ENCODE data around the gene CACNB3. TPM values are rescaled to one million over a fixed set of nuclear protein-coding genes. Genes with fewer than 3 reads are reported as not detected.

Gene CACNB3
- total and polyA plus RNA-seq, 9 of the 15 experiments (the other 6 are each of a cell fraction or from before 2014, with no cell fraction given): 0.24 to 2.0 (median 1.5) TPM

DNA sequence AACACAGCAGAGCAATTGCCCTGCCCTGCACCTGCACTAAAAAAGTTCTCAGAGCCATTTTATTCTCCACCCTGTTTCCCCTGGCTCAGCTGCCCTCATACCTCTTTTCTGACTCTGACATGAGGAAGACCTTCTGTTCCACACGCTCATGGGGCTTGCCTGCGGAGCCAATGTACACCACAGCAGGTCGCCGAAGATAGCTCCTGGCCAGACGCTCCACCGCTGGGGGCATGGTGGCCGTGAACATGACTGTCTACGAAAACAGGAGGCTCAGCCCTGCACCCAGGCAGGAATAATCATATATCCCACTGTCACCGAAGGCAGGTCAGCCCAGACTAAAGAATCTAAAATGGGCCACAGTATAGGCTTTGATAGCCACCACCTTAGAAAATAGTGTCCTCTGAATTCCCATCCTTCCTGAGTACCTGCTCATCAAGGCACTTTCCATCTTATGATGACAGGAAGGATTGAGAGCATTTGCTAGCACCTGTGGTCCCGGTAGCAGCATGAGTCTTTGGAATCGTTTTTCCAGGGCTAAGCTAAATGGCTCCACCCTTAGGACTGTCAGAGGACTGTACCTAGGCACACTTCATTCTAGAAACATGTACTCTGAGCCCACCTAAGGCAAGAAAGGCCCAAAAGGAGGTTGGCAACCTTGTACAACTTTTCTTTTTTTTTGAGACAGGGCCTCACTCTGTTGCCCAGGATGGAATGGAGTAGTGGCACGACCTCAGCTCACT, 14.2 kb downstream of the CACNB3 start:
- Histone ChIP-seq H3K27me3 (ENCODE audit: control insufficient read depth in 2 of 2, insufficient read depth in 2 of 2, low read length in 2 of 2) (no peaks in the 10 kb centered on the region), H3K9ac (ENCODE audit: insufficient read depth in 1 of 2, low read depth in 2 of 2, low read length in 2 of 2) (no peak overlapping the region), H3K79me2 (ENCODE audit: control insufficient read depth, insufficient read depth, low read length) (no peaks in the 10 kb centered on the region), H3K9me1 (ENCODE audit: control insufficient read depth, insufficient read depth, low read length) (peaks cover 2% of the 10 kb centered on the region), H2AFZ (ENCODE audit: low read depth, low read length) (no peak overlapping the region), H3K9me3 (replicated peaks; ENCODE audit: control insufficient read depth, insufficient read depth, low read depth, low read length) (no peaks in the 10 kb centered on the region), H3K4me3 (no peak overlapping the region), H3K36me3 (ENCODE audit: control insufficient read depth, insufficient read depth, low read length) (peaks cover 89% of the 10 kb centered on the region), H3K4me2 (ENCODE audit: insufficient read depth, low read length) (no peak overlapping the region), H3K27ac (ENCODE audit: extremely low read depth, low read depth, low read length) (no peak overlapping the region), H4K20me1 (replicated peaks; ENCODE audit: control insufficient read depth, insufficient read depth, low read length) (0 out of 2 replicates have a peak, but pooled peaks cover 15% of the 10 kb centered on the region), H3K4me1 (replicated peaks in 1 of 2; ENCODE audit: control insufficient read depth in 2 of 2, insufficient read depth in 2 of 2, low read length in 2 of 2) (peaks cover 0 to 4% of the 10 kb centered on the region in 2 experiments; a peak in 1 of 5 replicates)
- POLR2A ChIA-PET: interaction anchor here (0.6 to 2.3 kb wide), 7 partner anchors 10 to 1004 kb away, joined by 3 to 6 read pairs (median 3); no protein-coding TSS in a partner anchor
- ATAC-seq (no peak), DNase-seq (ENCODE audit: extremely low read depth in 1 of 4, low spot score in 3 of 4) (peak in 2 of 4 experiments; percentile 50 to 51), FAIRE-seq (no peak)
- BruUV-seq (replicated peaks): no TSS peak
- intact Hi-C loops (cut with micrococcal nuclease) (no loop called here), in situ Hi-C loops (cut with MboI) (no loop called here)
- WGBS (ENCODE audit: insufficient coverage, low coverage, missing lambda C conversion rate): 91% methylated on average over 12 of the region's 12 CpGs
- CTCF ChIA-PET (ENCODE audit: low intra/inter-chr PET ratio): no interaction called here
- TF ChIP-seq BRF1 (IDR thresholded peaks at IDR 0.05; ENCODE audit: borderline replicate concordance, extremely low read depth, insufficient read length): no peak
- no peak for TF ChIP-seq ESRRB (CRISPR knock-in tag; IDR thresholded peaks at IDR 0.05; ENCODE audit: borderline replicate concordance)
- TF ChIP-seq, protein P1, sequence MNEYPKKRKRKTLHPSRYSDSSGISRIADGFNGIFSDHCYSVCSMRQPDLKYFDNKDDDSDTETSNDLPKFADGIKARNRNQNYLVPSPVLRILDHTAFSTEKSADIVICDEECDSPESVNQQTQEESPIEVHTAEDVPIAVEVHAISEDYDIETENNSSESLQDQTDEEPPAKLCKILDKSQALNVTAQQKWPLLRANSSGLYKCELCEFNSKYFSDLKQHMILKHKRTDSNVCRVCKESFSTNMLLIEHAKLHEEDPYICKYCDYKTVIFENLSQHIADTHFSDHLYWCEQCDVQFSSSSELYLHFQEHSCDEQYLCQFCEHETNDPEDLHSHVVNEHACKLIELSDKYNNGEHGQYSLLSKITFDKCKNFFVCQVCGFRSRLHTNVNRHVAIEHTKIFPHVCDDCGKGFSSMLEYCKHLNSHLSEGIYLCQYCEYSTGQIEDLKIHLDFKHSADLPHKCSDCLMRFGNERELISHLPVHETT (CRISPR knock-in tag; conservative IDR thresholded peaks at IDR 0.05 in 1 of 2, IDR thresholded peaks at IDR 0.05 in 1 of 2): no peak
- no peak for TF ChIP-seq KLF16 (IDR thresholded peaks at IDR 0.05)
- no peak for TF ChIP-seq CBX2 (IDR thresholded peaks at IDR 0.05; ENCODE audit: insufficient read depth, low read length, poor library complexity, severe bottlenecking)
- TF ChIP-seq CBX5 (IDR thresholded peaks at IDR 0.05; ENCODE audit: borderline replicate concordance, low read depth): no peak
- no peak for TF ChIP-seq KAT2B (IDR thresholded peaks at IDR 0.05; ENCODE audit: low read depth, low read length)
- TF ChIP-seq SLC30A9 (CRISPR knock-in tag; IDR thresholded peaks at IDR 0.05): no peak
- TF ChIP-seq CCNT2 (IDR thresholded peaks at IDR 0.05; ENCODE audit: borderline replicate concordance, extremely low read depth, insufficient read length, low read depth, low read length): no peak
- TF ChIP-seq, protein P2, sequence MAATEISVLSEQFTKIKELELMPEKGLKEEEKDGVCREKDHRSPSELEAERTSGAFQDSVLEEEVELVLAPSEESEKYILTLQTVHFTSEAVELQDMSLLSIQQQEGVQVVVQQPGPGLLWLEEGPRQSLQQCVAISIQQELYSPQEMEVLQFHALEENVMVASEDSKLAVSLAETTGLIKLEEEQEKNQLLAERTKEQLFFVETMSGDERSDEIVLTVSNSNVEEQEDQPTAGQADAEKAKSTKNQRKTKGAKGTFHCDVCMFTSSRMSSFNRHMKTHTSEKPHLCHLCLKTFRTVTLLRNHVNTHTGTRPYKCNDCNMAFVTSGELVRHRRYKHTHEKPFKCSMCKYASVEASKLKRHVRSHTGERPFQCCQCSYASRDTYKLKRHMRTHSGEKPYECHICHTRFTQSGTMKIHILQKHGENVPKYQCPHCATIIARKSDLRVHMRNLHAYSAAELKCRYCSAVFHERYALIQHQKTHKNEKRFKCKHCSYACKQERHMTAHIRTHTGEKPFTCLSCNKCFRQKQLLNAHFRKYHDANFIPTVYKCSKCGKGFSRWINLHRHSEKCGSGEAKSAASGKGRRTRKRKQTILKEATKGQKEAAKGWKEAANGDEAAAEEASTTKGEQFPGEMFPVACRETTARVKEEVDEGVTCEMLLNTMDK (IDR thresholded peaks at IDR 0.05; ENCODE audit: borderline replicate concordance, insufficient read depth, low read depth, low read length, poor library complexity, severe bottlenecking): no peak
